Renal cortical epithelial cell (primary cell): ENCODE results near the gene KRTAP19-2. TPM values are rescaled to one million over a fixed set of nuclear protein-coding genes. Genes with fewer than 3 reads are reported as not detected.

Source experiments
- total RNA-seq: library from RNA; depleted of rRNA; stranded (reverse); fragments of >200 nt; gene quantifications from 2 replicates; pipeline ENCODE4 v1.2.3, GENCODE V29; 2014

Gene KRTAP19-2
- total RNA-seq, 1 donor from 2014 or later: not detected

Other genes starting within 250 kb of the KRTAP19-2 start
- gene KRTAP24-1, start 204.5 kb downstream of the KRTAP19-2 start, total RNA-seq: not detected in 2 replicates
- not detected in 2 replicates for gene KRTAP25-1, start 197.9 kb downstream of the KRTAP19-2 start, total RNA-seq
- gene KRTAP26-1, start 167.1 kb downstream of the KRTAP19-2 start, total RNA-seq: not detected in 2 replicates
- not detected in 2 replicates for gene KRTAP27-1, start 149.7 kb downstream of the KRTAP19-2 start, total RNA-seq
- gene KRTAP23-1, start 138.8 kb downstream of the KRTAP19-2 start, total RNA-seq: not detected in 2 replicates
- not detected in 2 replicates for gene KRTAP13-2, start 115.2 kb downstream of the KRTAP19-2 start, total RNA-seq
- gene KRTAP13-1, start 91.4 kb downstream of the KRTAP19-2 start, total RNA-seq: not detected in 2 replicates
- gene KRTAP13-3, start 61.5 kb downstream of the KRTAP19-2 start, total RNA-seq: not detected in 2 replicates
- gene KRTAP13-4, start 57.2 kb downstream of the KRTAP19-2 start, total RNA-seq: not detected in 2 replicates
- not detected in 2 replicates for gene KRTAP15-1, start 47.2 kb downstream of the KRTAP19-2 start, total RNA-seq
- not detected in 2 replicates for gene KRTAP19-1, start 7.1 kb downstream of the KRTAP19-2 start, total RNA-seq
- not detected in 2 replicates for gene KRTAP19-3, start 4.6 kb upstream of the KRTAP19-2 start, total RNA-seq
- not detected in 2 replicates for gene KRTAP19-4, start 9.7 kb upstream of the KRTAP19-2 start, total RNA-seq
- gene KRTAP19-5, start 14.7 kb upstream of the KRTAP19-2 start, total RNA-seq: not detected in 2 replicates
- gene KRTAP19-6, start 54.4 kb upstream of the KRTAP19-2 start, total RNA-seq: not detected in 2 replicates
- not detected in 2 replicates for gene KRTAP19-7, start 73.9 kb upstream of the KRTAP19-2 start, total RNA-seq
- not detected in 2 replicates for gene KRTAP22-2, start 103.0 kb upstream of the KRTAP19-2 start, total RNA-seq
- gene KRTAP6-3, start 105.0 kb upstream of the KRTAP19-2 start, total RNA-seq: not detected in 2 replicates
- gene KRTAP6-2, start 111.5 kb upstream of the KRTAP19-2 start, total RNA-seq: not detected in 2 replicates
- gene KRTAP22-1, start 113.7 kb upstream of the KRTAP19-2 start, total RNA-seq: not detected in 2 replicates
- gene KRTAP6-1, start 126.5 kb upstream of the KRTAP19-2 start, total RNA-seq: not detected in 2 replicates
- gene KRTAP20-1, start 129.0 kb upstream of the KRTAP19-2 start, total RNA-seq: not detected in 2 replicates
- not detected in 2 replicates for gene KRTAP20-4, start 133.2 kb upstream of the KRTAP19-2 start, total RNA-seq
- gene KRTAP20-2, start 147.8 kb upstream of the KRTAP19-2 start, total RNA-seq: not detected in 2 replicates
- not detected in 2 replicates for gene KRTAP20-3, start 155.4 kb upstream of the KRTAP19-2 start, total RNA-seq
- gene KRTAP21-3, start 231.3 kb upstream of the KRTAP19-2 start, total RNA-seq: not detected in 2 replicates